ENCODE measurements around the gene SHC3. TPM values are rescaled to one million over a fixed set of nuclear protein-coding genes. Genes with fewer than 3 reads are reported as not detected.
A peak's percentile ranks its signal among the peaks of the same experiment; 100 is the strongest.

SHC3 gene
- total RNA-seq, 1 experiment from 2014 or later: 1.8 TPM

DNA sequence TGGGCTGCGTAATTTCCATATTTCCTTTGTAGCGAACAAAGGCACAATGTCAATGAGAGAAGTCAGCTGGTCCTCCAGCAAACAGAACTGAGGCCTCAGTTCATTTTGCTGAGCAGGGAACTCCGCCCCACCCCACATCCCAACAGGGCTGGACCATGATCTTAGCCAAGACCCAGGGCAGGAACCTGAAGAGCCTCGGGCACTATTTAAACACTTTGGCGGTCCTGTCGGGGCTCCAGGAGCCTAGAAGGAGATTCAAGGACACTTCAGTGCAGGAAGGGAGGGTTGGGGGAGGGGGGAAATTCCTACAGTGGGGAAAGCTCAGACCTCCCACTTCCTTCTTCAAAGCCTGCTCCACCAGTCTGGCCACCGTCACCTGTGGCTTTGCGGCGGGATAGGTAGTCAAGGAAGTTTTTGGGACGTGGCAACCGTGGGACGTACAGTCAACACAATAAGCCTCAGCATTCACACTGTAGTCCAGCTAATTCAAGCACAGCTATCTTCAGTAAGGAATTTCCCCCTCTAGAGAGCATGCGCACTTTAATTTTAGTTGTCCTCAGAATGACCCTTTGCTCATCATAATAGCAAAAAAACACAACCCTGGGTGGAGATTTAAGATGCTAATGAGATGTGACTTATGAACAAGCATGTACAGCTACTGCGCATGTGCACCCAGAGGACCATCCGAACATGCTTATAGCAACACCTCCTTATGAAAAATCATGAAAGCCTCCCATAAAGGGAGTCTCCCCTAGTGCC is 156.4 kb downstream of the SHC3 start:
- H2BK12ac ChIP-seq (ENCODE audit: insufficient read length, low read depth, low read length): no peak overlapping the region
- peak overlapping the region in 1 of 3 experiments; percentile 77; a peak in 1 of 7 replicates for H3K27ac Mint-ChIP-seq
- no peak overlapping the region for H3T11ph ChIP-seq (ENCODE audit: low read length)
- no peaks in the 10 kb centered on the region for H3K79me2 ChIP-seq (ENCODE audit: insufficient read depth, low read length)
- no peak overlapping the region for H4K5ac ChIP-seq (ENCODE audit: insufficient read length, low read depth, low read length)
- H2BK5ac ChIP-seq (ENCODE audit: insufficient read length, low read length): no peak overlapping the region
- peaks cover 0 to 14% (median 0%) of the 10 kb centered on the region in 3 experiments; a peak in 3 of 7 replicates for H3K36me3 Mint-ChIP-seq (ENCODE audit: insufficient read depth in 1 of 3, low read depth in 3 of 3)
- no peak overlapping the region for H3K14ac ChIP-seq (ENCODE audit: insufficient read depth, low read length)
- H4K8ac ChIP-seq (replicated peaks; ENCODE audit: insufficient read length, low read depth, low read length): no peak overlapping the region
- no peaks in the 10 kb centered on the region for H3K27me3 ChIP-seq (ENCODE audit: insufficient read depth, low read length)
- peaks cover 15 to 18% of the 10 kb centered on the region in 2 experiments for H3K4me1 Mint-ChIP-seq
- H3K9ac ChIP-seq (ENCODE audit: extremely low read depth, insufficient read length, low read length): no peak overlapping the region
- H2BK20ac ChIP-seq (ENCODE audit: low read depth, low read length, poor library complexity, severe bottlenecking): no peak overlapping the region
- no peak overlapping the region for H3K27ac ChIP-seq (ENCODE audit: insufficient read length, low read depth, low read length)
- no CpG with 5 or more reads among the region's 15 CpGs for WGBS (ENCODE audit: extremely low coverage, insufficient read length, low lambda C conversion rate)
- no peak overlapping the region; a peak in 1 of 5 replicates for H3K4me3 Mint-ChIP-seq
- no peak overlapping the region for H3K18ac ChIP-seq (ENCODE audit: insufficient read length, low read depth, low read length)
- H3K9me3 ChIP-seq (ENCODE audit: control insufficient read depth, low read depth, low read length): no peaks in the 10 kb centered on the region
- no peak overlapping the region for H2AK5ac ChIP-seq (ENCODE audit: insufficient read length, low read length)
- H3K23me2 ChIP-seq (ENCODE audit: insufficient read length, low read depth, low read length, poor library complexity, severe bottlenecking): no peaks in the 10 kb centered on the region
- H3K27me3 Mint-ChIP-seq (ENCODE audit: low read depth): peaks cover 1% of the 10 kb centered on the region; the same call in 1 of the 2 replicates
- no peak overlapping the region for H2BK15ac ChIP-seq (ENCODE audit: low read depth, low read length)
- H3K4ac ChIP-seq (ENCODE audit: low read depth, low read length): no peak overlapping the region
- H3K23ac ChIP-seq (ENCODE audit: insufficient read length, low read depth, low read length): no peak overlapping the region
- H3K4me2 ChIP-seq (ENCODE audit: insufficient read depth, insufficient read length, low read length): no peak overlapping the region
- DNase-seq: no peak
- H4K20me1 ChIP-seq (ENCODE audit: control insufficient read depth, insufficient read depth, insufficient read length): no peaks in the 10 kb centered on the region
- H2BK120ac ChIP-seq (ENCODE audit: low read depth, low read length, poor library complexity, severe bottlenecking): no peak overlapping the region
- peaks cover 5 to 9% of the 10 kb centered on the region in 2 experiments for H3K9me3 Mint-ChIP-seq
- TF ChIP-seq, protein P1, sequence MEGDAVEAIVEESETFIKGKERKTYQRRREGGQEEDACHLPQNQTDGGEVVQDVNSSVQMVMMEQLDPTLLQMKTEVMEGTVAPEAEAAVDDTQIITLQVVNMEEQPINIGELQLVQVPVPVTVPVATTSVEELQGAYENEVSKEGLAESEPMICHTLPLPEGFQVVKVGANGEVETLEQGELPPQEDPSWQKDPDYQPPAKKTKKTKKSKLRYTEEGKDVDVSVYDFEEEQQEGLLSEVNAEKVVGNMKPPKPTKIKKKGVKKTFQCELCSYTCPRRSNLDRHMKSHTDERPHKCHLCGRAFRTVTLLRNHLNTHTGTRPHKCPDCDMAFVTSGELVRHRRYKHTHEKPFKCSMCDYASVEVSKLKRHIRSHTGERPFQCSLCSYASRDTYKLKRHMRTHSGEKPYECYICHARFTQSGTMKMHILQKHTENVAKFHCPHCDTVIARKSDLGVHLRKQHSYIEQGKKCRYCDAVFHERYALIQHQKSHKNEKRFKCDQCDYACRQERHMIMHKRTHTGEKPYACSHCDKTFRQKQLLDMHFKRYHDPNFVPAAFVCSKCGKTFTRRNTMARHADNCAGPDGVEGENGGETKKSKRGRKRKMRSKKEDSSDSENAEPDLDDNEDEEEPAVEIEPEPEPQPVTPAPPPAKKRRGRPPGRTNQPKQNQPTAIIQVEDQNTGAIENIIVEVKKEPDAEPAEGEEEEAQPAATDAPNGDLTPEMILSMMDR (conservative IDR thresholded peaks at IDR 0.05): no peak
- no peak overlapping the region for H3K56ac ChIP-seq (ENCODE audit: insufficient read length, low read depth, low read length)
- no peak overlapping the region for H4K91ac ChIP-seq (ENCODE audit: insufficient read length, low read depth, low read length)
- peaks cover 7% of the 10 kb centered on the region; the same call in 1 of the 2 replicates for H3K4me1 ChIP-seq (ENCODE audit: insufficient read depth, low read length)
- no peak overlapping the region for H2AFZ ChIP-seq (ENCODE audit: low read length)
- no peaks in the 10 kb centered on the region for H3K79me1 ChIP-seq (ENCODE audit: insufficient read depth, low read depth, low read length, poor library complexity, severe bottlenecking)

Data from H9 (cell line).